Upper lobe of right lung (tissue), 1 donor: ENCODE measurements around the gene PADI2. TPM values are rescaled to one million over a fixed set of nuclear protein-coding genes. Genes with fewer than 3 reads are reported as not detected.

Experiments
- ATAC-seq: fragments of 200-7000 bp; cut with Tn5 transposase; one replicate; pipeline ENCODE4 v1.9.1; 2020; ENCODE audit warnings: mild to moderate bottlenecking, moderate library complexity
- DNase-seq: peaks from one replicate; pipeline ENCODE4 v3.0.0-alpha.2; 2020
- H3K27ac ChIP-seq: fragments of 200-600 bp; one replicate; pipeline ENCODE4 v1.8.0; 2022
- H3K27me3 ChIP-seq: fragments of 200-600 bp; one replicate; pipeline ENCODE4 v1.8.0; 2022; ENCODE audit warnings: mild to moderate bottlenecking
- H3K36me3 ChIP-seq: fragments of 200-600 bp; one replicate; pipeline ENCODE4 v1.8.0; 2022
- H3K4me1 ChIP-seq: fragments of 200-600 bp; one replicate; pipeline ENCODE4 v1.8.0; 2022
- H3K4me3 ChIP-seq: fragments of 200-600 bp; one replicate; pipeline ENCODE4 v1.8.0; 2022; ENCODE audit warnings: mild to moderate bottlenecking
- H3K9me3 ChIP-seq: fragments of 200-600 bp; one replicate; pipeline ENCODE4 v1.8.0; 2022
- intact Hi-C: fragments of 100-400 bp; cut with DNase I; formaldehyde crosslinking; loops from one replicate; pipeline ENCODE4 v1.11.0; 2022
- total RNA-seq: library from RNA; stranded (reverse); fragmentation: NEBNext Ultra II Directional; extraction: Animal tissue kit (Norgen Biotek cat#: 25700); gene quantifications from one replicate; pipeline ENCODE4 v1.2.1, GENCODE V29; 2021
- TF ChIP-seq, protein P1 (sequence below): fragments of 200-600 bp; IDR thresholded peaks from one replicate; pipeline ENCODE4 v1.8.0; 2022; ENCODE audit warnings: antibody characterized with exemption
- donor health status: DM: no; HTN: yes; CAD: no; lungs with severe emphysema.

Gene PADI2
- total RNA-seq, 1 donor from 2014 or later: 20.0 TPM

DNA sequence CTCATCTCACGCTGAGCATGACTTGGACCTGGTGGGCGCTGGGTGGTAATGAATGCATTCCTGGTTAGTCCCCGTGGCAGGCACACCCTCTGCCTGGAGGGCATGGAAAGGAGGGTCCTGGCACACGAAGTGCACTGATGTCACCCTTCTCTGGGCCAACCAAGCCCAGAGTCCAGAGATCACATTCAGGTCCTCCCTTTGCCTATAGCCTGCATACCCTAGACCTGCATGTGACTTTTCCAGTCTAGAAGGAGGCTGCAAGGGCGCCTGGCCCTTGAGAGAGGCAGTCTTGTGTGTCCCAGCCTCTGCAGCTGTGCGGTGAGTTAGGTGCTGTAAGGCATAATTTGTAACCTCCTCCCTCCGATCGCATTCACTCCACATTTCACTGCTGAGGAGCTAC is 22.1 kb downstream of the PADI2 start:
- Histone ChIP-seq H3K27ac (no peak overlapping the region), H3K4me3 (no peak overlapping the region)
- intact Hi-C loops: no loop called here

DNA sequence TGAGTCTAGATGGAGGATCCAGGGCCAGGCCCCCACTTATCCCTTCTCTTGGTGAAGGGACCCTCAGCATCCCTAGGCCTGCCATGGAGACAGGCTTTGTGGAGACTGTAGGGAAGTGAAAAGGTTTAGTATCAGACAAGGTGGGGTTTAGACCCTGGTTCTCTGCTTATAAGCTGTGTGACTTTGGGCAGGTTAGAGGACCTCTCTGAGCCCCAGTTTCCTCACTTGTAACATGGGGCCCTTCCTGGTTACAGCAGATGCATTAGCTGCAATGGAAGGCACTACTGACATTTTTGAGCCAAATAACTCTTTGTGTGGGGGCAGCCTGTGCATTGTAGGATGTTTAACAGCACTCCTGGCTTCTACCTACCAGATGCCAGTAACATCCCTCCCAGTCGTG is 22.7 kb downstream of the PADI2 start:
- TF ChIP-seq, protein P1, sequence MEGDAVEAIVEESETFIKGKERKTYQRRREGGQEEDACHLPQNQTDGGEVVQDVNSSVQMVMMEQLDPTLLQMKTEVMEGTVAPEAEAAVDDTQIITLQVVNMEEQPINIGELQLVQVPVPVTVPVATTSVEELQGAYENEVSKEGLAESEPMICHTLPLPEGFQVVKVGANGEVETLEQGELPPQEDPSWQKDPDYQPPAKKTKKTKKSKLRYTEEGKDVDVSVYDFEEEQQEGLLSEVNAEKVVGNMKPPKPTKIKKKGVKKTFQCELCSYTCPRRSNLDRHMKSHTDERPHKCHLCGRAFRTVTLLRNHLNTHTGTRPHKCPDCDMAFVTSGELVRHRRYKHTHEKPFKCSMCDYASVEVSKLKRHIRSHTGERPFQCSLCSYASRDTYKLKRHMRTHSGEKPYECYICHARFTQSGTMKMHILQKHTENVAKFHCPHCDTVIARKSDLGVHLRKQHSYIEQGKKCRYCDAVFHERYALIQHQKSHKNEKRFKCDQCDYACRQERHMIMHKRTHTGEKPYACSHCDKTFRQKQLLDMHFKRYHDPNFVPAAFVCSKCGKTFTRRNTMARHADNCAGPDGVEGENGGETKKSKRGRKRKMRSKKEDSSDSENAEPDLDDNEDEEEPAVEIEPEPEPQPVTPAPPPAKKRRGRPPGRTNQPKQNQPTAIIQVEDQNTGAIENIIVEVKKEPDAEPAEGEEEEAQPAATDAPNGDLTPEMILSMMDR: no peak
- H3K9me3 ChIP-seq: no peaks in the 10 kb centered on the region
- no peak overlapping the region for H3K27ac ChIP-seq

More for the DNA sequence above, 22.1 kb downstream of the PADI2 start:
- no peaks in the 10 kb centered on the region for H3K36me3 ChIP-seq
- H3K27me3 ChIP-seq: no peaks in the 10 kb centered on the region
- DNase-seq (no peak), ATAC-seq (no peak)
- H3K4me1 ChIP-seq: peaks cover 7% of the 10 kb centered on the region
- TF ChIP-seq, protein P1: no peak
- no peaks in the 10 kb centered on the region for H3K9me3 ChIP-seq

DNA sequence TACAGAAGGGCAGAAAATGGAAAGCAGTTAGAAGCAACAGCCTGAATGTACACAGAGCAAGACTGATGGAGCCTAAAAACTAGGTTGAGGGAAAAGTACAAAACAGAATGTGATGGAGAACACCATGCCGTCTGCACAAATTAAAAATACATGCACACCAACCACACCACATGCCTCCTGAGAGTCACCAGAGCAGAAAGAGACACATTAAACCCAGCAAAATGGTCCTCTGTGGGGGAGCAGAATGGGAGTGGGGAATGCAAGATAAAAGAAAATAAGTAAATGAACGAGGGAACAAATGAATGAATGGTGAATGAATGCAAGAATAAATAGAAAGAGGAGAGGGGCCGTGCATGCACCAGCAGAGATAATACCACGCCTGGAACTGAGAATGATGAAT is 24.1 kb downstream of the PADI2 start:
- H3K27ac ChIP-seq: no peak overlapping the region
- DNase-seq (no peak), ATAC-seq (no peak)
- H3K27me3 ChIP-seq: no peaks in the 10 kb centered on the region
- H3K4me3 ChIP-seq: no peak overlapping the region
- H3K36me3 ChIP-seq: no peaks in the 10 kb centered on the region
- TF ChIP-seq, protein P1: no peak
- intact Hi-C loops: no loop called here
- H3K4me1 ChIP-seq: peaks cover 7% of the 10 kb centered on the region
- H3K9me3 ChIP-seq: no peaks in the 10 kb centered on the region

More for the DNA sequence above, 22.7 kb downstream of the PADI2 start:
- ATAC-seq (no peak), DNase-seq (no peak)
- Histone ChIP-seq H3K36me3 (no peaks in the 10 kb centered on the region), H3K4me3 (no peak overlapping the region), H3K4me1 (peaks cover 7% of the 10 kb centered on the region), H3K27me3 (no peaks in the 10 kb centered on the region)
- intact Hi-C loops: no loop called here

DNA sequence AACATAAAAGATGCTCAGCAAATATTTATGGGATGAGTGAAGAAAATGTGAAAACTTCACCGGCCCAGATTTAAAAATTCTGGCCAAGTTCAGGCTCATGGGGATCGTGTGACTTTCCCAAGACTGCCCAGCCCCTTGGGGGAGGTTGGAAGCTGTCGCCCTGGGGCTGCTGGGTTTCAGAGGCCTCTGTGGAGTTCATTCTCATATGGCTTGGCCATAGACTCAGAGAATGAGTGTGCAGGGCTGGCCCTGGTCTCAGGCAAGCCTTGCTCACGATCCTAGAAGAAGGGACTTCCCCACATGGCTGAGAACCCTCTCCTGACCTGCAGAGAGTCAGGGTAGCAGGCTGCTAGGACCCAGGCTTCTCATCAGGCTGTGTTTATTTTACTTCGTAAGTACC is 24.6 kb downstream of the PADI2 start:
- H3K4me1 ChIP-seq: peaks cover 7% of the 10 kb centered on the region
- no peaks in the 10 kb centered on the region for H3K9me3 ChIP-seq
- ATAC-seq: no peak
- no peak overlapping the region for H3K27ac ChIP-seq
- H3K27me3 ChIP-seq: no peaks in the 10 kb centered on the region
- no peak overlapping the region for H3K4me3 ChIP-seq
- DNase-seq: no peak
- TF ChIP-seq, protein P1: no peak
- H3K36me3 ChIP-seq: no peaks in the 10 kb centered on the region
- intact Hi-C loops: no loop called here

DNA sequence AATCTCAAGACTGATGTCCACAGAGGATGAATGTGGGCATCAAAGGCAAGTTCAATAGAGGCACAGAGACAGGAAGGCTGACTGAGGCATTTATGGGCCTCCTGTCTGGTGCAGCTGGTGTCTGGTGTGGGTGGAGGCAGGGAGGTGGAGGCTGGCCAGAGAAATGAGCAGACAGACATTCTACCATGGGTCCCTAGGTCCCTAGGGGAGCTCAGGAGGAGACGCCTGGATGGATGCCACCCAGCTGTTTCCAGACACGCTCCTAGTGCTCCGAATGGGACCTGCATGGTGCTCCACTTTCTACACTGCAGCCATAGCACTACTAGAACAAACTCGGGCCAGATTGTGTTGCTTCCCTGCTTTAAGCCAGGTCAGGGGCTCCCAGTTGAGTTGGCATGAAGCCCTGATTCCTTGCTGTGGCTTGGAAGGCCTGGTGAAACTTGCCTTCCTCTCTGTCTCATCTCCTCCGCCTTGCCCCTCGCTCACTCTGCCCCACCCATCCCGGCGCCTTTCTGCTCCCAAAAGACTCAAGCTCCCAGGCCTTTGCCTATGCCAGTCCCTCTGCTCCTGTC is 25.3 kb downstream of the PADI2 start:
- Histone ChIP-seq H3K9me3 (no peaks in the 10 kb centered on the region), H3K27ac (no peak overlapping the region), H3K36me3 (no peaks in the 10 kb centered on the region), H3K27me3 (no peaks in the 10 kb centered on the region), H3K4me1 (peaks cover 4% of the 10 kb centered on the region), H3K4me3 (no peak overlapping the region)
- intact Hi-C loops: no loop called here
- no peak for ATAC-seq
- TF ChIP-seq, protein P1: no peak
- no peak for DNase-seq

DNA sequence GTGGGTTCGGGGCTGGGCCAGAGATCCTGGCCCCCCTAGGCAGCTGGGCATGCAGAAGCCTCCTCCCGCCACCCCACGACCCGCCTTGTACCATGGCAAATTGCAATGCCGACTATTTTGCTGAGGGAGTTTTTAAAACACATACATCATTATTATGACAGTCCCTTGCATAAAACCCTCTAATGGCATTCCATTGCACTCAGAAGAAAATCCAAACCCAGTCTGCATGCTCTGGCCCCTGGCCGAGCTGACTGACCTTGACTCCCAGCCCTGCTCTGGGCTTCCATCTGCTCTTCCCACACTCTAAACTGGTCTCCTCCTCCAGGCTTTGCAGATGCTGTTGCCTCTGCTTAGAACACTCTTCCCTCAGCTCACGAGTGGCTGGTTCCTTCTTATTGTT is 28.0 kb downstream of the PADI2 start:
- Histone ChIP-seq H3K4me3 (no peak overlapping the region), H3K36me3 (no peaks in the 10 kb centered on the region), H3K4me1 (no peaks in the 10 kb centered on the region), H3K27ac (no peak overlapping the region), H3K27me3 (no peaks in the 10 kb centered on the region), H3K9me3 (no peaks in the 10 kb centered on the region)
- ATAC-seq (no peak), DNase-seq (no peak)
- TF ChIP-seq, protein P1: no peak
- intact Hi-C loops: no loop called here
